HepG2 (cell line): ENCODE data around the gene YIPF7. TPM values are rescaled to one million over a fixed set of nuclear protein-coding genes. Genes with fewer than 3 reads are reported as not detected.

Experiments
- ATF4 ChIP-seq, 2 experiments: fragments of 450-650 bp in 1 of 2; sonication (generic) in 1 of 2; formaldehyde crosslinking; IDR thresholded peaks; 2 replicates each; pipeline versions ENCODE4 v1.5.0 to v1.8.0; 2020 to 2022; ENCODE audit warnings: mild to moderate bottlenecking in 1 of 2, missing genetic modification reagents in 1 of 2
- FOXO1 ChIP-seq: sonication (generic); formaldehyde crosslinking; IDR thresholded peaks from 2 replicates; pipeline ENCODE4 v1.4.0; 2020; ENCODE audit warnings: missing genetic modification reagents
- GLI4 ChIP-seq: sonication (generic); formaldehyde crosslinking; IDR thresholded peaks from 2 replicates; pipeline ENCODE4 v1.5.1; 2020; ENCODE audit warnings: missing genetic modification reagents, mild to moderate bottlenecking, moderate library complexity, borderline replicate concordance
- HMGXB4 ChIP-seq, 2 experiments: sonication (generic) in 1 of 2; formaldehyde crosslinking in 1 of 2; IDR thresholded peaks; 2 replicates each; pipeline versions ENCODE4 v1.4.0 to v1.6.1; 2018 to 2020; ENCODE audit warnings: missing genetic modification reagents in 2 of 2, borderline replicate concordance in 1 of 2, low read depth in 1 of 2, mild to moderate bottlenecking in 1 of 2, missing biosample characterization in 1 of 2
- NAIF1 ChIP-seq: sonication (generic); formaldehyde crosslinking; IDR thresholded peaks from 2 replicates; pipeline ENCODE4 v1.5.0; 2020; ENCODE audit warnings: mild to moderate bottlenecking, missing genetic modification reagents, borderline replicate concordance
- PLRG1 ChIP-seq: fragments of 450-650 bp; conservative IDR thresholded peaks from 2 replicates; pipeline ENCODE4 v1.6.1; 2016
- STAT5B ChIP-seq: sonication (generic); formaldehyde crosslinking; IDR thresholded peaks from 2 replicates; pipeline ENCODE4 v1.4.0; 2020; ENCODE audit warnings: missing genetic modification reagents
- TP53 ChIP-seq: sonication (generic); formaldehyde crosslinking; conservative IDR thresholded peaks from 2 replicates; pipeline ENCODE4 v1.4.0; 2020; ENCODE audit warnings: missing genetic modification reagents
- ZFAT ChIP-seq: sonication (generic); formaldehyde crosslinking; conservative IDR thresholded peaks from 2 replicates; pipeline ENCODE4 v1.8.1; 2023; ENCODE audit warnings: missing genetic modification reagents, inconsistent platforms
- ZNF263 ChIP-seq: sonication (generic); formaldehyde crosslinking; IDR thresholded peaks from 2 replicates; pipeline ENCODE4 v1.4.0; 2020; ENCODE audit warnings: missing genetic modification reagents
- ZNF367 ChIP-seq: sonication (generic); formaldehyde crosslinking; IDR thresholded peaks from 2 replicates; pipeline ENCODE4 v1.4.0; 2020; ENCODE audit warnings: missing genetic modification reagents, borderline replicate concordance
- ZNF451 ChIP-seq: sonication (generic); formaldehyde crosslinking; IDR thresholded peaks from 2 replicates; pipeline ENCODE4 v1.5.0; 2020; ENCODE audit warnings: mild to moderate bottlenecking, missing genetic modification reagents
- ZNF512 ChIP-seq: sonication (generic); formaldehyde crosslinking; IDR thresholded peaks from 2 replicates; pipeline ENCODE4 v1.4.0; 2020; ENCODE audit warnings: mild to moderate bottlenecking, missing genetic modification reagents
- ZNF512B ChIP-seq: sonication (generic); formaldehyde crosslinking; IDR thresholded peaks from 2 replicates; pipeline ENCODE4 v1.5.1; 2020; ENCODE audit warnings: missing genetic modification reagents, mild to moderate bottlenecking, borderline replicate concordance
- ZNF574 ChIP-seq: sonication (generic); formaldehyde crosslinking; IDR thresholded peaks from 2 replicates; pipeline ENCODE4 v1.4.0; 2020; ENCODE audit warnings: missing genetic modification reagents
- ZNF879 ChIP-seq: sonication (generic); formaldehyde crosslinking; IDR thresholded peaks from 2 replicates; pipeline ENCODE4 v1.8.1; 2023; ENCODE audit warnings: missing genetic modification reagents
- polyA plus RNA-seq, 8 experiments: library from polyadenylated mRNA; depleted of rRNA in 3 of 8; stranded (reverse) in 7 of 8; unstranded in 1 of 8; fragments of >200 nt; fragmentation: Illumina TruSeq in 4 of 8; extraction: Trizol in 4 of 8; gene quantifications; 2 replicates each; pipeline versions ENCODE4 v1.2.1 to v1.2.3, GENCODE V29; 2011 to 2016; ENCODE audit warnings: low read depth in 4 of 8, missing spikeins in 1 of 8, mixed read lengths in 1 of 8; ENCODE audit not compliant: insufficient read depth in 1 of 8
- total RNA-seq, 5 experiments: library from RNA; depleted of rRNA; stranded (reverse); fragments of >200 nt; fragmentation: Illumina TruSeq; extraction: Trizol; gene quantifications; 2 replicates each; pipeline ENCODE4 v1.2.3, GENCODE V29; 2016; ENCODE audit warnings: low read depth in 1 of 5

Gene YIPF7
- total and polyA plus RNA-seq, 2 of the 13 experiments (the other 11 are each of a cell fraction or from before 2014, with no cell fraction given): 0.12 TPM; not detected in 1

- peak; percentile 64; the same call in 1 of the 2 replicates for TF ChIP-seq GLI4 (CRISPR knock-in tag)
- no peak for TF ChIP-seq ZNF512B (CRISPR knock-in tag)
- no peak for TF ChIP-seq ZNF512
- no peak for TF ChIP-seq PLRG1
- TF ChIP-seq ZNF879 (CRISPR knock-in tag): no peak
- no peak for TF ChIP-seq ZNF451 (CRISPR knock-in tag)
- TF ChIP-seq HMGXB4 (CRISPR knock-in tag; IDR thresholded peaks at IDR 0.05; ENCODE audit: borderline replicate concordance in 1 of 2, low read depth in 1 of 2): peak; percentile 54 to 88; a peak in 3 of 4 replicates
- TF ChIP-seq ZFAT (CRISPR knock-in tag): no peak
- TF ChIP-seq ATF4 (CRISPR knock-in tag; IDR thresholded peaks at IDR 0.05): peak in 1 of 2 experiments; percentile 33; a peak in 1 of 4 replicates
- 0 out of 2 replicates have a peak, but pooled peaks have one; percentile 12 for TF ChIP-seq ZNF367 (CRISPR knock-in tag)
- no peak for TF ChIP-seq FOXO1
- TF ChIP-seq ZNF574 (CRISPR knock-in tag): peak; percentile 76
- peak; percentile 57 for TF ChIP-seq ZNF263 (CRISPR knock-in tag)
- no peak for TF ChIP-seq TP53 (CRISPR knock-in tag)
- TF ChIP-seq NAIF1 (CRISPR knock-in tag): no peak
- TF ChIP-seq STAT5B: no peak
These were observed 26.9 kb upstream of the YIPF7 start, which contains the start of gene GUF1 (continued) for GRCh38 chr4:44678094-44679041.
